NCI-H1694 (cell line): ENCODE results near the gene HSD17B12.
"Not testable (repeated sequence)": the region's sequence is repeated elsewhere in the genome, so short reads cannot be mapped to it uniquely, and the experiment has no call there.

ENCODE experiments used
- DNase-seq: peaks from one replicate; lab custom pipeline; 2025; lab: John Stamatoyannopoulos, UW

HSD17B12 gene

DNA sequence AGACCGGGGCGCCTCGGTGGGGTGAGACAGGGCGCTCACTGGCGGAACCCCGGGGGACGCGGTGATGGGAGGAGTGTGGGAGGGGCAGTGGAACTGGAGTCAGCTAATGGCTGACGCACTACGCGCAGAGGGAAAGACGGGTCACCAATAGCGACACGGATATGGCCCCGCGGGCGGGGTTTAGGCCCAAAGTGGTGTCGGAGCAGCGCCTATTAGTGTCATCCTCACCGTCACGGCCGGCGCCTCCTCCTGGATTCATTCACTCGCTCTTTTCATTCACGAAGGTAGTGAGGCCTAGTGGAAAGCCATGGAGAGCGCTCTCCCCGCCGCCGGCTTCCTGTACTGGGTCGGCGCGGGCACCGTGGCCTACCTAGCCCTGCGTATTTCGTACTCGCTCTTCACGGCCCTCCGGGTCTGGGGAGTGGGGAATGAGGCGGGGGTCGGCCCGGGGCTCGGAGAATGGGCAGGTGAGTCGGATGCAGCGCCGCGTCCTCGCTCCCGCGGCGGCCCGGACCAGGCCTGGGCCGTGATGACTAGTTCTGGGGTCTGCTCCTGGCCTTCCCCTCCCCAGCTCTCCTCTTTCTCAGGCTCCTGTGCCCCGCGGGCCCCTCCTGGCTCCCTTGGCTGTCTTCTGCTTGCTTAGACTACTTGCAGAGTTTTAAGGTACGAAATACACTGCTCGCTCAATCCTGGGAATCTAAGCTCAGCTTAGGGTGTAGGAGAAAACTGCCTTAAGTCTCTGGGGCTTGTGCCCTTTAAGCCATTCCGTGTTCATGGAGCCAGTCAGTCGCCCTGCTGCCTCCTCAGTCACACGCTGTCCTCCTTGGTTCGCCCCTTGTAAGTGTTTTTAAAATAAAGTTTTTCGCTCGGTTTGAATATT, at the start of gene HSD17B12:
Gene HSD17B12 (plus strand): TSS at position 218 of the 880 bp plus-strand sequence. CDS start 90 bp downstream, at position 308.
- peak; percentile 99 for DNase-seq

DNA sequence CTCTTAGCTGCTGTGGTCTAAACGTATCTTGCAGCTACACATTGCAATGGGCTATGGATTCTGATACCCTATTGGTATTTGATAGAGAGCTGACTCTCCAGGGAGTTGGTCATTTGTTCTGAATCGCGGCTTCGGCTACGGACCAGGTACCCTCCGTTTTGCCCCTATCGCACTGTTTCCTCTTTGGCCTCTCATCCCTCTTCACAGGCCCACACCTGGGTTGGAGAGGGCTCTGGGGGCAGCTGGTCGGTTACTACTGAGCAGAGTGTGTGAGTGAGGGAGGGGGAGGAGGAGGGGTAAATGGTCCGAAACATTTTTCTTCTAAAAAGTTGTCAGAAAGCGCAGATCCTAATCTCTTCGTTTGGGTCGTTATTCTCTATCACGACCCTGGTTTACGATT, 48.8 kb upstream of the HSD17B12 start:
- DNase-seq: no peak

DNA sequence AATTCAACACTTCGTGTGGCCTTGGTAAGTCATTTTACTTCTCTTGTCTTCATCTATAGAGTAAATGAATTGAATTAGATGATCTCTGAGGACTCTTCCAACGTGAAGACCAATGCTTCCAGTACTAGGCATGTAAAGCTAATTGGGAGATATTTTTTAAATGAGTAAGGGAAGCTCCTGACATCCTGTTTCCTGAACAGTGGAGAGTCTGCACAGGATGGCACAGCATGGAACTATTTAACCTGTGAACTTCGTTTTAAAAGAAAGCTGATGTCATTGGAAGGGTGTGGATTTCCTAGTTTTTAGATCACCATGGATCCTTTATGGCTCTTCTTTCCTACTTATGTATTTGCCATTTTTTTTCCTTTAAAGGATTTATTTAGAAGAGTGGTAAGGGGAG, 48.4 kb upstream of the HSD17B12 start:
- DNase-seq: no peak

- DNase-seq: no peak
Measured at GRCh38 chr11:43638717-43639116, 41.8 kb upstream of the HSD17B12 start.

- DNase-seq: no peak
Measured at GRCh38 chr11:43639224-43639623, 41.3 kb upstream of the HSD17B12 start.

DNA sequence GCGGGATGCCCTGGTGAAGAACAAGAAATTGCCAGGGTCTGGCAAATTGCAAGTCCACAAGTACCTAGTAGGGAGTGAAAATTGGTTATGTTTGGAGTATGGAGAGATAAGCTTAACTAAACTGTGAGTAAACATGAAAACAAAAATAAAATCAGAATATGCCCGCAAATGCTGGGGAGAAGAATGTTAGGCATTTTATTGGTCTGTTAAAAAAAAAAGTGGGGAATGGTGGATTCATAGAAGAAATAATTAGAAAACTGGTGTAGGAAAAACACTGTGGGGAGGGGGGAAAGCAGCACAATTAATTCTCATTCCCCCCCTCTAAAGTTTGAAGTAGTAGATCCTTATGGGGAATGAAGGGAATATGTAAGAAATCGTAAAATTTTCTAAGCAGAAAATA, 40.6 kb upstream of the HSD17B12 start:
- no peak for DNase-seq

DNA sequence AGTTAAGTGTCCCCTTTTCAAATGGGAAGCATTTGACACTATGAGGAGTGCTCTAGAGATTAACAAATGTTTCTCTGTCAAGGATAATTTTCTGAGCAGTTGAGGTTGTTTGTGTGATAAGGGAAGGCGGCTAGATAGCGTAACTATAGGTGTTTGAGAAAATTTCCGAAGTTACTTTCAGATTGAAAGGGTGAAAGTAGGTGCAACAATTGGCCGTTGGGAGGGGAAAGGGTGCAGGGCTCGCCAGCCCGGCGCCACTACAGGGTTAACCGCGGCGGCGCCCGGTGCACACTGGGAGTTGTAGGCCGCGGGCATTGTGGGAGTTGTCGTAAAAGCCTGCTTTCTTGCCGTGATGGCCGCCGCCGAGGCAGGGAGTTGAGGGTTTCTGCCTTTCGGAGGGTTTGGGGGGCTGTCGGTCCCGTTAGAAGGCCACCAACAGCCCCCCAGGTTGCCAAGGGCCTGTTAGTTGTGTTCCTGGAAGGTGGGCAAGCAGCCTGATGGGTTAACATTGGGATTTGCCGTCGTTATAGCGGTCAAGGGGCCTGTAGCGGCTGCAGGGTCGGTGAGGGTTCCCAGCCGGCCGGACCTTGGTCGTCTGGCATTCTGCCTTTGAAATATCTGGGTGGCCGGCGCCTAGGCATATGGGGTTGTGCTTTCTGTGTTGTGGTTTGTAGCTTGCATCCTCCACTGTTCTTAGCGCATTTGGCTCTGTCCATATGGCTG, 36.5 kb upstream of the HSD17B12 start:
- DNase-seq: peak; percentile 32

DNA sequence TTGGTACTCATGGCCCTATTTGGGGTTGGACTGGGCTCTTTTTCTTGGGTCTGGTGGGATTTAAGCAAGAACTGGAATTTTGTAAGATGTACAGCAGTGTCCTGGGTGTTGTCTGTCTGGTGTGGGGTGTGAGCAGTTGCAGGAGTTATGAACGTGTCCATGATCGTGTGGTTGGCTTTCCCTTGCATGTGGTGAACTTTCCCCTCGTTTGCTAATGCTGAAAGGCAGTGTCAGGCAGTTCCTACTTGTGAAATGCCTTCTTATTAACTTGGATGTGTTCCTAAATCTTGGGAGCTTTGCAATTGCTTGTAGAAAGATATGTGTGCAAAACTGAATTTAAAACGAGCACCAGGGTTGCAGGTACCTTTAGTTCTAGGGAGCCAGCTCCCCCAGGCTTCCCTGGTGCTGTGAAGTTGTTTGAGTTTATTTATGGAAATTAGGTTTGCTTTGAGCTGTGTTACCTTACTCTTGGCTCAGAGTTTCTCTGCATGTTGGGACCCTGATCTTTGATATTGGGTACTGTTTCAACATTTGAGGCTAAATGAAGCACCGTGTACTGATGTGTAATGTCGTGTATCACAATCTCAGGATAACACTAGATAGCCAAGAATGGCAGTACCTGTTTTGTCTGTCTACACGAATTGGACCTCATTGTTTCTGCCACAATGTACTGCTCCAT, 35.8 kb upstream of the HSD17B12 start:
- DNase-seq: no peak

DNA sequence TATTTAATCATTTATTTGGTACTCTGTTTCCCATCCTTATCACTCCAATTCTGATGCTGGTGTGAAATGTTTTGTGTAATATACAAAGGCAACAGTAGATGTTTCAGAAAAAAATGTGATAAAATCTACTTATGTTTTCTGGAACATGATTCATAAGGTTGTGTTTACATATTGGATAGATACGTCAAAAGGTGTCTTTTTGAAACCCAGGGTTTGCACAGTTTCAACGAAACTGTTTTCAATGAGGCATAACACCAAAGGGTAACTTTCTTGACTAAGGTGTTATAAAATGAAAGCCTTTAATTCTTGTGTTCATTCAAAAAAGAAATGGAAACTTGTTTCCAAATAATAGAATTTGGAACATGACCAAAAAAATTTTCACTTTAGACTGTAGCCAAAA, 33.8 kb upstream of the HSD17B12 start:
- DNase-seq: no peak

- no peak for DNase-seq
Measured at GRCh38 chr11:43648888-43649287, 31.6 kb upstream of the HSD17B12 start.

DNA sequence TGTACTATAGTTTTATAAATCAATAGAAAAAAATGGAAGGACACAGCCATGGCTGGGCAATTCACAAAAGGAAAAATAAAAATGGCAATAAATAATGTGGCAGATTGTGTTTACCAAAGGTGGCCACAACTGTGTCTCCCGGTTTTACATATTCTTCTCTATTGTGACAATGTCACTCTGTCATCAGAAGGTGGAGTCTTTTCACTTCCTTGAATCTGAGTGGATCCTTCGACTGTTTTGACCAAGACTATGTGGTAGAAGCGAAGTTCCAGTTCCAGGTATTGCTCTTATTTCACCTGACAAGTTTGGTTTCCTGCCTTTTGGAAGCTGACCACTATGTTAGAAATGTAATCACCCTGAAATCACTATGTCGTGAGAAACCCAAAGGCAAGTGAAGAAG, 31.0 kb upstream of the HSD17B12 start:
- no peak for DNase-seq

DNA sequence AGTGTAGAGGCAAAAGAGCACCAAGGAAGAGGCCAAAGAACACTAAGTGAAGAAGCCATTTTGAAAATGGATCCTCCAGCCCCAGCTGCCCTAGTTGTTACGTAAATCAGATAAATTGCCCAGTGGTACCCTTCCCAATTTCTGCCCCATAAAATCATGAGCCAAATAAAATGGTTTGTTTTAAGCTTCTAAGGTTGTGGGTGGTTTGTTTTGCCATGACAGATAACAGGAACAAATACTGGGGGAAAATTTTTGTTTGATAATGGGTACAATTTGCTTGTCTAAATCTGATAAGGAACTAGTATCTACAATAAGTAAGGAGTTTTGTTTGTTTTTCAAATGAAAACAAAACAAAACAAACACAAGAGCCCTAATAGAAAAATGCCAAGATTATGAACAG, 30.6 kb upstream of the HSD17B12 start:
- no peak for DNase-seq

GRCh38 chr11:43663018-43663417, 17.5 kb upstream of the HSD17B12 start:
- DNase-seq: not testable (repeated sequence)

GRCh38 chr11:43664295-43664694, 16.2 kb upstream of the HSD17B12 start:
- no peak for DNase-seq

- DNase-seq: not testable (repeated sequence)
Measured at GRCh38 chr11:43671284-43671683, 9.3 kb upstream of the HSD17B12 start.

GRCh38 chr11:43674560-43674959, 6.0 kb upstream of the HSD17B12 start:
- no peak for DNase-seq

GRCh38 chr11:43676933-43677332, 3.6 kb upstream of the HSD17B12 start:
- no peak for DNase-seq

GRCh38 chr11:43681401-43681942, 934 bp downstream of the HSD17B12 start:
- no peak for DNase-seq

DNA sequence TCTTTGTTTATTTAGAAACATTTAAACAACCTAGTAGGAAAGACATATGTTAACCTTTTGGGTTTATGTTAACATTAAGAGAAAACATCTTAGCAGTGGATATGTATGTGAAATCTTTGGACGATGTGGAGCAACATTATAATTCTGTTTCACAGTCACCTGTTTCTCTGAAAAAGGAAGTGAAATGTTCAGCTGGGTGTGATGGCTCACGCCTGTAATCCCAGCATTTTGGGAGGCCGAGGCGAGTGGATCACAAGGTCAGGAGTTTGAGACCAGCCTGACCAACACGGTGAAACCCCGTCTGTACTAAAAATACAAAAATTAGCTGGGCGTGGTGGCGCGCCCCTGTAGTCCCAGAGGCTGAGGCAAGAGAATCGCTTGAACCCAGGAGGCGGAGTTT, 1.5 kb downstream of the HSD17B12 start:
- DNase-seq: not testable (repeated sequence)

DNA sequence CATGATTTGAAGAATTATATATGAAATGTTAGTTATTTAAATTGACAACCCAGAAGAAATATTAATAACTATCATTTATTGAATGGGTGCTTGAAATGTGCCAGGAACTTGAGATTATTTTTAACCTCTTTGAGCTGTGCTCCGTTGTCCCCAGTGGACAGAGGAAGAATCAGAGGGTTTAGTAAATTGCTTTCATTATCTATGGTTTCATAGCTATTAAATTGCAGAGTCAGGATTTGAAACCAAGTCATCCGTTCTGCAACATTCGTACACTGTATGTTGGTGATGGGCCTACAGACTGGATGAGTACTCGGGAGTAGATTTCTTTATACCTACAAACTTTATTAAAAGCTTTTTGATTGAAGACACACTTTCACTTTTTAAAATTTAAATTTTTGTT, 4.9 kb downstream of the HSD17B12 start:
- no peak for DNase-seq

GRCh38 chr11:43686207-43686606, 5.7 kb downstream of the HSD17B12 start:
- DNase-seq: no peak

- no peak for DNase-seq
Measured at GRCh38 chr11:43687120-43687791, 6.7 kb downstream of the HSD17B12 start.
